ENCODE results near the gene NAA35.
"Not testable (repeated sequence)": the region's sequence is repeated elsewhere in the genome, so short reads cannot be mapped to it uniquely, and the experiment has no call there.

The NAA35 gene

DNA sequence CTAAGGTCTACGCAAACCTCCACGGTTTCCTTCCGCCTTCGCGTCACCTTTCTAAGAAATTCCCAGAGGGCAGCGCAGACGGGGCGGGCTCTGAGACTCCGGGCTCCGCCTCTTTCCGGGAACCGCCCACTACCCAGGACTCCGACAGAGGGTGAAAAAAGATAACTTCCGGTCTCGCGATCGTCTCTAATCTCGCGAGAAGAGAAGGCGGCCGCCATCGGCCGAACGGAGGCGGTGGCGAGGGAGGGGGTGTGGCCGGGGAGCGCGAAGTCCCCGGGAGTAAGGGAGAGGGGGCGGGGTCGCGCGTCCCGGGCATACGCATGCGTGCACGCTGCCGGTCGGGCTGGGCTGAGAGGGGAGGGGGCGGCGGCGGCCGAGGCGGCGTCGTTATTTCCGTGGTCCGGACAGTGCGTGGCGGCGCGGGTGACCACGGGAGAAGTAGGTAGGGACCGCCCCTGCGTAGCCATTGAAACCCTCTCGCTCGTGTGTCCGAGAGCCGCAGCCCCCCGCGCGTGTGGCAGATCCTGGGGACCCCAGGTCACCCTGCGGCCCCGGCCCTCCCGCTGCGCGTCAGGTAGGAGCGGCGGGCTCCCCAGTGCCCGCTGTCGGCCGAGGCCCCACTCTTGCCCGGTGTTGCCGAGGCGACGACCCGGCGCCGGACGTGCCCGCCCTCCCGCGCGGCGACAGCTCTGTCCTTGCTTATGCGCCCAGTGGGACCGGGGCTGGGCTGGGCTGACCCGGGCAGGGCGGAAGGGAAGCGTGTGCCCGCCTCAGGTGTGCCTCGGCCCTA, at the start of gene NAA35:
NAA35 (plus strand) TSS at position 315 of the 790 bp plus-strand sequence. CDS start 1,014 bp downstream, outside the sequence.
- DNase-seq, result peak; percentile 99

- DNase-seq, result no peak
These were observed 48.5 kb upstream of the NAA35 start for GRCh38 chr9:85892401-85892800.

GRCh38 chr9:85895685-85896084, 45.3 kb upstream of the NAA35 start:
- DNase-seq, result no peak

GRCh38 chr9:85897848-85898247, 43.1 kb upstream of the NAA35 start:
- no peak for DNase-seq

DNA sequence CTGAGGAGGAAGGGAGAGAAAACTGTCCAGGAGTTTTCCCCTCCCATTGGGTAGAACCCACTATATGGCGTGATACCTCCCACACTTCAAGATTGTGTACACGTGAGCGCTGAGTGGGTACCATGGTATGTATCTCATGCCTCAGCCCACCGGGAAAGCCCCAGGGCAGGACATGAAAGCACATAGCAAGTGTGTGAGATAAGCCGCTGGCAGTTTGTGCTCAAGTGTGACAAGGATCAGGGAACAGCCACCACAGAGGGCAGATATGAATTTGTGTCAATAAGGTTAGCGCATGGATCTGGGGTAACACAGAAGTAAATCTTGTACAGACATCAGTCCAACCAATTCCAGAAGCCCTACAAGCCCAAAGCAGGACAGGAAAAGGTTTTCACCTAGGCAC, 42.6 kb upstream of the NAA35 start:
- no peak for DNase-seq

DNA sequence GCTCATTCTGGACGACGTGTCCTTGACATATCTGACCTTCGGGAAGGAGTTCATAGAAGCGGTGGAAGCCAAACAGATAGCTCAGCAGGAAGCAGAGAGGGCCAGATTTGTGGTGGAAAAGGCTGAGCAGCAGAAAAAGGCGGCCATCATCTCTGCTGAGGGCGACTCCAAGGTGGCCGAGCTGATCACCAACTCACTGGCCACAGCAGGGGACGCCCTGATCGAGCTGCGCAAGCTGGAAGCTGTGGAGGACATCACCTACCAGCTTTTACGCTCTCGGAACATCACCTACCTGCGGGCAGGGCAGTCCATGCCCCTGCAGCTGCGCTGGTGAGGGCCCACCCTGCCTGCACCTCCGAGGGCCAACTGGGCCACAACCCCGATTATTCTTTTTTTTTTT, 41.6 kb upstream of the NAA35 start:
- no peak for DNase-seq

GRCh38 chr9:85900504-85901201, 40.3 kb upstream of the NAA35 start:
- peak; percentile 36 for DNase-seq

GRCh38 chr9:85904975-85905374, 36.0 kb upstream of the NAA35 start:
- DNase-seq, result no peak

DNA sequence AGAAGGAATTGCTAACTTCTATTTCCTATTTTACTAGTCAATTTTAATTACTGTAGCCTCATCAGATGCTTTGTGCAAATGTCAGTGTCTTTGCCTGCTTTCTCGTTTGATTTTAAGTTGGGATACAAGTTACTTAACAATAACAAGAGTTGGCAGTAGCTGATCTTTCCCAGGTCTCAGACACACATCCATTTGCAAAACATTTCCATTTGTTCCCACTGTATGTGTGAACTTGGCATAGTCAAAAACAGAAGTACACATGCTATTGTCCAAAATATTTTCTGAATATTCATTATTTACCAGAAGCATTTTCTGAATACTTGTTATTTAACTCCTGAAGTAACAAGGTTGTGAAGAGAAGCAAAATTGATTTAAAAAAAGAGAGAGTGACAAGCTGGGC, 35.0 kb upstream of the NAA35 start:
- DNase-seq, result no peak

DNA sequence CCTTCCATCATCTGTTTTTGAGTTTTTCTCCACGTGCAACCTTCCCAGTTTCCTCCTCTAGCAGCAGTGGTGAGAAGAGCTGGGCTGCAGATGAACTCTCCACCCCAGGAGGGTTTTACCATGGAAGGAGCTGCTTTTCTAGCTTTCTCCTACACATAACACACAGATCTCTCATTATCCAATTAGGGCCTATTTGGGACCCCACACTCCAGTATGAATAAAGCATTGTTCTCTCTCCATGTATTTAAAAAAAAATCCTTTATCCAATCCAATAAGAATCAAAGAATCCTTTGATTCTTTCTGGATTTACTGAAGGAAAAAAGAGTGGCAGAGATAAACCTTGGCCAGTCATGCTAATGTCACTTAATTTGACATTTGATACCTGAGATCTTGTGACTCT, 31.6 kb upstream of the NAA35 start:
- no peak for DNase-seq

- no peak for DNase-seq
These were observed 26.8 kb upstream of the NAA35 start for GRCh38 chr9:85914108-85914507.

- DNase-seq, result no peak
These were observed 23.2 kb upstream of the NAA35 start for GRCh38 chr9:85917756-85918155.

DNA sequence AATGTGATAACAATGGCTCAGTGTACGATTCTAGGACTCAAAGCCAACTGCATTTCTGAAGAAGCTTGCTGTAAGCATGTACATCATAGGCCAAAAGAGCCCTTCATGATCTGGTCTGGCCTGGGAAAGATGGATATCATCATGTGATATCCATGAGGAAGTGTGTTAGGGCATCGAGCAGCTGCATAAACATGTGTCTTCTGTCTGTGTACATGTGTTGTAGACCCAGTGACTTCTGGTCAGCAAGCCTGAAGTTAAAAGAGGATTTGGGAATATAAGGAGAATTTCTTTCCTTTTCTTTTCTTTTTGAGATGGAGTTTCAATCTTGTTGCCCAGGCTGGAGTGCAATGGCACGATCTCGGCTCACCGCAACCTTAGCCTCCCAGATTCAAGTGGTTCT, 15.5 kb upstream of the NAA35 start:
- no peak for DNase-seq

- no peak for DNase-seq
These were observed 13.9 kb upstream of the NAA35 start for GRCh38 chr9:85927076-85927475.

GRCh38 chr9:85931495-85931894, 9.5 kb upstream of the NAA35 start:
- no peak for DNase-seq

DNA sequence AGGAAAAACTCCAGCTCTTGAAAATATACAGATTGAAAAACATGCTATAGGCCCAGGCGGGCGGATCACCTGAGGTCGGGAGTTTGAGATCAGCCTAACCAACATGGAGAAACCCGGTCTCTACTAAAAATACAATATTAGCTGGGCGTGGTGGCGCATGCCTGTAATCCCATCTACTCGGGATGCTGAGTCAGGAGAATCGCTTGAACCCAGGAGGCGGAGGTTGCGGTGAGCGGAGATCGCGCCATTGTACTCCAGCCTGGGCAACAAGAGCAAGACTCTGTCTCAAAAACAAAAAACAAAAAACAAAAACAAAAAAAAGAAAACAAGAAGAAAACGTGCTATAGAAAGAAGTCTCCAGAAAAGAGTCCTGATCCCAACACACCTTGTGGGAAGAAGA, 5.0 kb upstream of the NAA35 start:
- not testable (repeated sequence) for DNase-seq

- no peak for DNase-seq
These were observed 593 bp upstream of the NAA35 start for GRCh38 chr9:85940275-85940831.

DNA sequence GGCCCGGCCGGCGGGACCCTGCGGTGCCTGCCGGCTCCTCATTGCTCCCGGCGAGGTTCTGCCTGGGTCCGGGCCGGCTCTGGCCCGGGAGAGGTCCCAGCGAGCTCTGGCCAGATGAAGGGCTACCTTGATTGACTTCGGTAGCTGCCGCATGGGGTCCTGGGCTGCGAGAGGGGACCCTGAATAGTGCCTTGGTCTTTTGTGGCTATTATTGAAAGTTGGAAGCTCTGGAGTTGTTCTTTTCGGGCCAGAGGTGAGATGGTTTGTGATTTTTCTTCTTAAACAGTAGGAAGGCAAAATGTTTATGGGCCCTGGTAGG, 635 bp downstream of the NAA35 start:
- no peak for DNase-seq

DNA sequence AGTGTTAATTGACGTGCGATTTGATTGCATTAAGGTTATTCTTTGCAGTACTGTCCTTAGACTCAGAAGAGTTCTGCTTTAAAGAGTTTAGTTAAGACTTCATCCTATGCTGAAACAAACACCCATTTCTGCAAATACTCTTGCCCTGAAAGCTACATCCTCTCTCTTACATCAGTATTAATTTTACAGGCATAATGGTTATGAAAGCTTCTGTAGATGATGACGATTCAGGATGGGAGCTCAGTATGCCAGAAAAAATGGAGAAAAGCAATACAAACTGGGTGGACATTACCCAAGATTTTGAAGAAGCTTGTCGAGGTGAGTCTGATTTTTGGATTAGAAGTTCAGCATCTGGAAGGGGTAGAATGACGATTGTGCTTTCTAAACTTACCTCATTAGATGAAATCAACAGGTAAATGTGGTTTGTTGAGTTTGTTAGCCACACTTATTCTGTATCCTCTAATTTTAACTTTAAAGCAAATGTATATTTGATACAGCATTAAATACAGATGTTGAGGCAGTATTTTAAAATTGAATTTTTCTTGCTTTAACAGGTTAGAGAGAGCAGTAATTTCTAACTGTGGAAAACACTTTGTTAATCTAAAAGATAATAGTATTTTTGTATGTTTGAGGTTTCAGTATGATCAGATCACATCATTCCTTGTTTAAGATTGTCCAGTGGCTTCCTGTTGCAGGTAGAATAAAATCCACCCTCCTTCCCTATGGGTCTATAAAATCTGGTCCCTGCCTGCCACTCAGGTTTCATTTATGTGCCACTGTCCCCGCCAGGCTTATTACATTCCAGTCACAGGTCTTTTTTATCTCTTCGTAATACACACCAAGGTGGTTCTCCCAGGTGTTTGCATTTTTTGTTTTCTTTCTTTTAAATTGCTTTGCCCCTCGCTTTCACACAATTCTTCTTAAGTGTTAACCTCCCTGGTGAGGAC, 1.3 kb downstream of the NAA35 start:
- DNase-seq, result no peak

GRCh38 chr9:85942913-85943709, 2.2 kb downstream of the NAA35 start:
- DNase-seq, result no peak

- no peak for DNase-seq
These were observed 2.9 kb downstream of the NAA35 start for GRCh38 chr9:85943757-85944430.

- DNase-seq, result no peak
These were observed 3.7 kb downstream of the NAA35 start for GRCh38 chr9:85944672-85945071.

Data from activated T-cell treated with anti-CD3 and anti-CD28 coated beads, Interleukin-2, amount 50 U/mL, for 1 hour (primary cell).